ENCODE results near the gene LDLRAP1.

The LDLRAP1 gene

DNA sequence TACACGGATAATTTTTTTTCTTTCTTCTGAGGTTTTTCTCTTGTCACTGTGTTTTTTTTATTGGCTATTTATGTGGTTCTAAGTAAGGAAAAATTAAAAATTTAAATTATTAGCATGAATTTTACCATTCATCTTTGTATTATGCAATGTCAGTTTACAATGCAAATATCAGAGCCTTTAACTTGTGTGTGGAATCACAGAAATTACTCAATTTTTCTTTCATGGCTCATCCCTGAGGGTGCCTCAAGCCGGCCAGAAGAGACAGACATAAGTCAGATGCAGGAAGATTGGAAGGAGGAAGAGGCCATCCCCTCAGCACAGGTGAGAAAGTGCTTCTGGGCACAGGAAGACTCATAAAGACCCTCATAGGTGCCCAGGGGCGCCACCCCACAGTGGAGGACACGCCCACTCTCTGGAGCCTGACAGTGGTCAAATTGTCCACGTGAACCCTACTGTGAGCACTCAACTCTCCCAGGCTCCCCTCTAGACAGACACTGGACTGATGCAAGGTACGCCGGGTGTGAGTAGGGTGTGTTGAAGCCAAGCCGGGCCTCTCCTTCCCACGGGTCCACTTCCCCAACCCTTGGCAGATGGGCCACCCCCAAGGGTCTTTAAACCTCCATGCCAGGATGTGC is 9.5 kb upstream of the LDLRAP1 start:
- H3K9ac ChIP-seq (ENCODE audit: low read depth, low read length, poor library complexity, severe bottlenecking): no peak overlapping the region
- H3F3A ChIP-seq (ENCODE audit: low read depth): no peaks in the 10 kb centered on the region
- TF ChIP-seq, protein P1, sequence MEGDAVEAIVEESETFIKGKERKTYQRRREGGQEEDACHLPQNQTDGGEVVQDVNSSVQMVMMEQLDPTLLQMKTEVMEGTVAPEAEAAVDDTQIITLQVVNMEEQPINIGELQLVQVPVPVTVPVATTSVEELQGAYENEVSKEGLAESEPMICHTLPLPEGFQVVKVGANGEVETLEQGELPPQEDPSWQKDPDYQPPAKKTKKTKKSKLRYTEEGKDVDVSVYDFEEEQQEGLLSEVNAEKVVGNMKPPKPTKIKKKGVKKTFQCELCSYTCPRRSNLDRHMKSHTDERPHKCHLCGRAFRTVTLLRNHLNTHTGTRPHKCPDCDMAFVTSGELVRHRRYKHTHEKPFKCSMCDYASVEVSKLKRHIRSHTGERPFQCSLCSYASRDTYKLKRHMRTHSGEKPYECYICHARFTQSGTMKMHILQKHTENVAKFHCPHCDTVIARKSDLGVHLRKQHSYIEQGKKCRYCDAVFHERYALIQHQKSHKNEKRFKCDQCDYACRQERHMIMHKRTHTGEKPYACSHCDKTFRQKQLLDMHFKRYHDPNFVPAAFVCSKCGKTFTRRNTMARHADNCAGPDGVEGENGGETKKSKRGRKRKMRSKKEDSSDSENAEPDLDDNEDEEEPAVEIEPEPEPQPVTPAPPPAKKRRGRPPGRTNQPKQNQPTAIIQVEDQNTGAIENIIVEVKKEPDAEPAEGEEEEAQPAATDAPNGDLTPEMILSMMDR (conservative IDR thresholded peaks at IDR 0.05; ENCODE audit: low read length): no peak
- no peak for TF ChIP-seq EZH2phosphoT487 (IDR thresholded peaks at IDR 0.05; ENCODE audit: borderline replicate concordance)
- H3K4me3 ChIP-seq (ENCODE audit: low read length, poor library complexity, severe bottlenecking): no peak overlapping the region
- no peaks in the 10 kb centered on the region for H3K79me2 ChIP-seq (ENCODE audit: insufficient read depth, low read length)
- H3K27me3 ChIP-seq (ENCODE audit: insufficient read depth, low read length, poor library complexity, severe bottlenecking): no peaks in the 10 kb centered on the region
- H4K20me1 ChIP-seq (ENCODE audit: insufficient read depth, low read length, poor library complexity, severe bottlenecking): no peaks in the 10 kb centered on the region
- H3K4me2 ChIP-seq (ENCODE audit: low read depth, low read length, poor library complexity, severe bottlenecking): no peak overlapping the region
- H3K9me2 ChIP-seq (replicated peaks; ENCODE audit: low read depth, low read length): no peaks in the 10 kb centered on the region
- H3K4me1 ChIP-seq (ENCODE audit: insufficient read depth, low read length, poor library complexity, severe bottlenecking): no peaks in the 10 kb centered on the region
- H3K9me3 ChIP-seq (ENCODE audit: insufficient read depth, low read depth, low read length): no peaks in the 10 kb centered on the region
- H2AFZ ChIP-seq (ENCODE audit: low read length): no peak overlapping the region
- H3K36me3 ChIP-seq (ENCODE audit: insufficient read depth, low read length): no peaks in the 10 kb centered on the region

DNA sequence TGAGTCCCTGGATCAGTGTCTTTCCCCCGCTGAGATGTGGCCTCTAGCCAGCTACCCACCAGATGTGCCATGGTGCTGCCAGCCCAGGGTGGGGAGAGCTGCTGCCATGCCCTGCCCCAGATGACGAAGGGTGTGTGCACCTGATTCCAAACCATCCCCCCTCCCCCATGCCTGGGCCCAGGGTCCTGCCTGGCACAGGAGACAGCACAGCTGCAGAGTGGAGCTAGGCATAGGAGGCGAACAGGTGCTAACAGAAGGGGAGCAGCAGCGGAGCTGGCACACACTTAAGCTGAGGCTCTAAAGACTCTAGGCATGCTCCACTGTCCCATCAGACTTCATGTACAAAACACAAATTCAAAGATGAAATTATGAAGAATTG is 9.0 kb upstream of the LDLRAP1 start:
- Histone ChIP-seq H3K4me1 (ENCODE audit: insufficient read depth, low read length, poor library complexity, severe bottlenecking) (no peaks in the 10 kb centered on the region), H3F3A (ENCODE audit: low read depth) (no peaks in the 10 kb centered on the region), H4K20me1 (ENCODE audit: insufficient read depth, low read length, poor library complexity, severe bottlenecking) (no peaks in the 10 kb centered on the region), H3K9ac (ENCODE audit: low read depth, low read length, poor library complexity, severe bottlenecking) (no peak overlapping the region), H2AFZ (ENCODE audit: low read length) (no peak overlapping the region), H3K27me3 (ENCODE audit: insufficient read depth, low read length, poor library complexity, severe bottlenecking) (no peaks in the 10 kb centered on the region), H3K36me3 (ENCODE audit: insufficient read depth, low read length) (no peaks in the 10 kb centered on the region), H3K9me3 (ENCODE audit: insufficient read depth, low read depth, low read length) (no peaks in the 10 kb centered on the region), H3K4me3 (ENCODE audit: low read length, poor library complexity, severe bottlenecking) (no peak overlapping the region), H3K79me2 (ENCODE audit: insufficient read depth, low read length) (no peaks in the 10 kb centered on the region), H3K4me2 (ENCODE audit: low read depth, low read length, poor library complexity, severe bottlenecking) (no peak overlapping the region), H3K9me2 (replicated peaks; ENCODE audit: low read depth, low read length) (no peaks in the 10 kb centered on the region)
- TF ChIP-seq, protein P1 (conservative IDR thresholded peaks at IDR 0.05; ENCODE audit: low read length): no peak
- no peak for TF ChIP-seq EZH2phosphoT487 (IDR thresholded peaks at IDR 0.05; ENCODE audit: borderline replicate concordance)

- Histone ChIP-seq H3K4me2 (ENCODE audit: low read depth, low read length, poor library complexity, severe bottlenecking) (no peak overlapping the region), H3K4me1 (ENCODE audit: insufficient read depth, low read length, poor library complexity, severe bottlenecking) (no peaks in the 10 kb centered on the region), H4K20me1 (ENCODE audit: insufficient read depth, low read length, poor library complexity, severe bottlenecking) (no peaks in the 10 kb centered on the region), H2AFZ (ENCODE audit: low read length) (no peak overlapping the region), H3K9me2 (replicated peaks; ENCODE audit: low read depth, low read length) (no peaks in the 10 kb centered on the region), H3K9me3 (ENCODE audit: insufficient read depth, low read depth, low read length) (no peaks in the 10 kb centered on the region), H3K4me3 (ENCODE audit: low read length, poor library complexity, severe bottlenecking) (no peak overlapping the region), H3K36me3 (ENCODE audit: insufficient read depth, low read length) (no peaks in the 10 kb centered on the region), H3F3A (ENCODE audit: low read depth) (no peaks in the 10 kb centered on the region), H3K9ac (ENCODE audit: low read depth, low read length, poor library complexity, severe bottlenecking) (no peak overlapping the region), H3K27me3 (ENCODE audit: insufficient read depth, low read length, poor library complexity, severe bottlenecking) (no peaks in the 10 kb centered on the region), H3K79me2 (ENCODE audit: insufficient read depth, low read length) (no peaks in the 10 kb centered on the region)
- TF ChIP-seq EZH2phosphoT487 (IDR thresholded peaks at IDR 0.05; ENCODE audit: borderline replicate concordance): no peak
- TF ChIP-seq, protein P1 (conservative IDR thresholded peaks at IDR 0.05; ENCODE audit: low read length): no peak
These were observed 7.3 kb upstream of the LDLRAP1 start for GRCh38 chr1:25536124-25536523.
